H1 (cell line): ENCODE results near the gene UBE4B. TPM values are rescaled to one million over a fixed set of nuclear protein-coding genes. Genes with fewer than 3 reads are reported as not detected.

Experiments used
- CHD7 ChIP-seq: fragments of 300-600 bp; sonication (generic); IDR thresholded peaks from 2 replicates; pipeline ENCODE4 v1.7.1; 2012; ENCODE audit warnings: low read length, moderate library complexity, mild to moderate bottlenecking, inconsistent platforms; ENCODE audit not compliant: insufficient replicate concordance
- GABPA ChIP-seq: IDR thresholded peaks from 2 replicates; pipeline ENCODE4 v1.6.1; 2011; ENCODE audit warnings: mild to moderate bottlenecking, low read length, moderate library complexity, borderline replicate concordance; ENCODE audit not compliant: insufficient read depth
- GTF2F1 ChIP-seq: IDR thresholded peaks from 2 replicates; pipeline ENCODE4 v1.6.1; 2012; ENCODE audit warnings: low read depth, low read length, improper control_type of control experiment, borderline replicate concordance
- HDAC2 ChIP-seq, 2 experiments: fragments of 300-600 bp in 1 of 2; sonication (generic) in 1 of 2; IDR thresholded peaks; 2 replicates each; pipeline ENCODE4 v1.6.1; 2011 to 2012; ENCODE audit warnings: low read depth in 2 of 2, low read length in 2 of 2, mild to moderate bottlenecking in 2 of 2, moderate library complexity in 2 of 2, borderline replicate concordance in 1 of 2, inconsistent platforms in 1 of 2
- HDAC6 ChIP-seq: IDR thresholded peaks from one replicate; pipeline ENCODE4 v1.7.1; 2012; ENCODE audit warnings: low read depth, mild to moderate bottlenecking, inconsistent platforms, low read length, moderate library complexity
- KDM5A ChIP-seq: fragments of 200-600 bp; IDR thresholded peaks from 2 replicates; pipeline ENCODE4 v1.7.1; 2012; ENCODE audit warnings: mild to moderate bottlenecking, low read length, inconsistent platforms, mixed read lengths
- POU5F1 ChIP-seq: IDR thresholded peaks from 2 replicates; pipeline ENCODE4 v1.6.1; 2011; ENCODE audit warnings: low read depth, mild to moderate bottlenecking, low read length, moderate library complexity
- SRF ChIP-seq: IDR thresholded peaks from 2 replicates; pipeline ENCODE4 v1.6.1; 2011; ENCODE audit warnings: mild to moderate bottlenecking, low read depth, low read length, moderate library complexity
- TCF12 ChIP-seq: IDR thresholded peaks from 2 replicates; pipeline ENCODE4 v1.6.1; 2011; ENCODE audit warnings: low read depth, mild to moderate bottlenecking, low read length
- YY1 ChIP-seq: IDR thresholded peaks from 2 replicates; pipeline ENCODE4 v1.6.1; 2011; ENCODE audit warnings: low read depth, mild to moderate bottlenecking, low read length
- polyA plus RNA-seq, 7 experiments: library from polyadenylated mRNA; depleted of rRNA in 3 of 7; stranded (reverse) in 5 of 7; unstranded in 2 of 7; fragments of >200 nt in 5 of 7; fragments of 200-250 nt in 2 of 7; gene quantifications; 1 replicate in 5 of 7; 2 replicates in 1 of 7; 4 replicates in 1 of 7; pipeline versions ENCODE4 v1.2.1 to v1.2.3, GENCODE V29; 2011 to 2013; ENCODE audit warnings: missing spikeins in 2 of 7, mixed read lengths in 2 of 7
- total RNA-seq: library from RNA; stranded (reverse); fragmentation: NEBNext Ultra II Directional; extraction: Animal tissue kit (Norgen Biotek cat#: 25700); gene quantifications from 2 replicates; pipeline ENCODE4 v1.2.1, GENCODE V29; 2021

The UBE4B gene
- total and polyA plus RNA-seq, 2 of the 8 experiments (the other 6 are each of a cell fraction or from before 2014, with no cell fraction given), result 24.5 to 90.1 TPM

- TF ChIP-seq CHD7 (no peak), GTF2F1 (no peak), TCF12 (no peak), SRF (no peak), KDM5A (no peak), HDAC2 (IDR thresholded peaks at IDR 0.05; ENCODE audit: borderline replicate concordance in 1 of 2, low read depth in 2 of 2, low read length in 2 of 2) (no peak), POU5F1 (no peak), GABPA (no peak), HDAC6 (no peak), YY1 (no peak)
Observed at GRCh38 chr1:10068605-10069294, 36.0 kb downstream of the UBE4B start (continued).
